Measurements from ENCODE around the gene PREPL. TPM values are rescaled to one million over a fixed set of nuclear protein-coding genes. Genes with fewer than 3 reads are reported as not detected.

The PREPL gene
- total and polyA plus RNA-seq, 2 donors (not counting 3 experiments of a cell fraction or from before 2014, with no cell fraction given): 10.1 to 25.7 TPM

- DNase-seq (ENCODE audit: low read depth, low spot score) (no peak), FAIRE-seq (no peak)
- BruUV-seq (replicated peaks): no TSS peak
- TF ChIP-seq POLR2AphosphoS5 (IDR thresholded peaks at IDR 0.05; ENCODE audit: insufficient read depth, low read depth, low read length) (no peak), GATA2 (IDR thresholded peaks at IDR 0.05; ENCODE audit: insufficient read depth, insufficient read length, low read depth, low read length) (no peak)
- TF ChIP-seq, protein P1, sequence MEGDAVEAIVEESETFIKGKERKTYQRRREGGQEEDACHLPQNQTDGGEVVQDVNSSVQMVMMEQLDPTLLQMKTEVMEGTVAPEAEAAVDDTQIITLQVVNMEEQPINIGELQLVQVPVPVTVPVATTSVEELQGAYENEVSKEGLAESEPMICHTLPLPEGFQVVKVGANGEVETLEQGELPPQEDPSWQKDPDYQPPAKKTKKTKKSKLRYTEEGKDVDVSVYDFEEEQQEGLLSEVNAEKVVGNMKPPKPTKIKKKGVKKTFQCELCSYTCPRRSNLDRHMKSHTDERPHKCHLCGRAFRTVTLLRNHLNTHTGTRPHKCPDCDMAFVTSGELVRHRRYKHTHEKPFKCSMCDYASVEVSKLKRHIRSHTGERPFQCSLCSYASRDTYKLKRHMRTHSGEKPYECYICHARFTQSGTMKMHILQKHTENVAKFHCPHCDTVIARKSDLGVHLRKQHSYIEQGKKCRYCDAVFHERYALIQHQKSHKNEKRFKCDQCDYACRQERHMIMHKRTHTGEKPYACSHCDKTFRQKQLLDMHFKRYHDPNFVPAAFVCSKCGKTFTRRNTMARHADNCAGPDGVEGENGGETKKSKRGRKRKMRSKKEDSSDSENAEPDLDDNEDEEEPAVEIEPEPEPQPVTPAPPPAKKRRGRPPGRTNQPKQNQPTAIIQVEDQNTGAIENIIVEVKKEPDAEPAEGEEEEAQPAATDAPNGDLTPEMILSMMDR (IDR thresholded peaks at IDR 0.05; ENCODE audit: extremely low read depth in 1 of 2, insufficient read depth in 1 of 2, low read depth in 1 of 2, low read length in 2 of 2): no peak
- no peak overlapping the region for H3K4me3 ChIP-seq (replicated peaks in 1 of 3; ENCODE audit: insufficient read depth in 1 of 3, low read depth in 1 of 3, low read length in 3 of 3)
- intact Hi-C loops (cut with micrococcal nuclease) (no loop called here), dilution Hi-C loops (cut with MboI; ENCODE audit: extremely low pct_ligation_motif_present, low sequenced_read_pairs) (no loop called here)
- no peak overlapping the region for H3K9ac ChIP-seq (replicated peaks; ENCODE audit: extremely low read depth, insufficient read depth, low read length)
- ChIA-PET POLR2A (no interaction called here), CTCF (interaction anchor here (1.2 to 1.8 kb wide), 4 partner anchors 9 to 41 kb away, joined by 3 to 5 read pairs (median 4); partner anchors contain the start of genes CAMKMT and PREPL)
- H3K9me3 ChIP-seq (replicated peaks; ENCODE audit: control insufficient read depth, insufficient read depth, low read length): no peaks in the 10 kb centered on the region
- H3K27me3 ChIP-seq (ENCODE audit: control insufficient read depth in 2 of 2, insufficient read depth in 2 of 2, low read length in 2 of 2): no peaks in the 10 kb centered on the region
- H3K4me2 ChIP-seq (ENCODE audit: insufficient read depth, low read length): no peak overlapping the region
- H3K79me2 ChIP-seq (ENCODE audit: control insufficient read depth, insufficient read depth, low read length): peaks cover 5% of the 10 kb centered on the region
- H3K27ac ChIP-seq (ENCODE audit: insufficient read depth, low read depth, low read length): no peak overlapping the region
- no peaks in the 10 kb centered on the region for H3K9me1 ChIP-seq (replicated peaks; ENCODE audit: control insufficient read depth, extremely low read depth, insufficient read depth, low read length)
- no peaks in the 10 kb centered on the region for H4K20me1 ChIP-seq (replicated peaks; ENCODE audit: control insufficient read depth, extremely low read depth, insufficient read depth, low read length)
- H3K4me1 ChIP-seq (ENCODE audit: control insufficient read depth, extremely low read depth, insufficient read depth, low read length): no peaks in the 10 kb centered on the region
- H2AFZ ChIP-seq (ENCODE audit: low read depth, low read length): no peak overlapping the region
- no peaks in the 10 kb centered on the region for H3K36me3 ChIP-seq (ENCODE audit: control insufficient read depth in 2 of 2, extremely low read depth in 1 of 2, insufficient read depth in 2 of 2, low read length in 2 of 2)
Measured at GRCh38 chr2:44351676-44352075, 9.6 kb downstream of the PREPL start.

DNA sequence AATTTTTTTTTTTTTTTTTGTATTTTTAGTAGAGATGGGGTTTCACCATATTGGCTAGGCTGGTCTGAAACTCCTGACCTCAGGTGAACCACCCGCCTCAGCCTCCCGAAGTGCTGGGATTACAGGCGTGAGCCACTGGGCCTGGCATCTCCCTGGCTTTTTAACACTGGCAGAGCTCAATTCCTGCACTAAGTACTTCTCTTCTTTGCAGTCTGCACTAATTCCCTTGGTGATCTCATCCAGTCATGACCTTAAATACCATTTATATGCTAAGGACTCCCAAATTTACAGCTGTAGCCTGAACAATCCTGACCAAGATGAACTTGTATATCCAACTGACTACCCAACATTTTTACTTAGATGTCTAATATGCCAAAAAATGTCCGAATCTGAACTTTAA, 10.2 kb downstream of the PREPL start:
- H3K79me2 ChIP-seq (ENCODE audit: control insufficient read depth, insufficient read depth, low read length): peaks cover 5% of the 10 kb centered on the region
- no peak overlapping the region for H3K9ac ChIP-seq (replicated peaks; ENCODE audit: extremely low read depth, insufficient read depth, low read length)
- no peaks in the 10 kb centered on the region for H4K20me1 ChIP-seq (replicated peaks; ENCODE audit: control insufficient read depth, extremely low read depth, insufficient read depth, low read length)
- no TSS peak for BruUV-seq (replicated peaks)
- H3K9me1 ChIP-seq (replicated peaks; ENCODE audit: control insufficient read depth, extremely low read depth, insufficient read depth, low read length): no peaks in the 10 kb centered on the region
- POLR2A ChIA-PET: no interaction called here
- H2AFZ ChIP-seq (ENCODE audit: low read depth, low read length): no peak overlapping the region
- no peak overlapping the region for H3K4me2 ChIP-seq (ENCODE audit: insufficient read depth, low read length)
- no peak overlapping the region for H3K4me3 ChIP-seq (replicated peaks in 1 of 3; ENCODE audit: insufficient read depth in 1 of 3, low read depth in 1 of 3, low read length in 3 of 3)
- TF ChIP-seq MYC (IDR thresholded peaks at IDR 0.05; ENCODE audit: low read depth, low read length): no peak
- no peaks in the 10 kb centered on the region for H3K9me3 ChIP-seq (replicated peaks; ENCODE audit: control insufficient read depth, insufficient read depth, low read length)
- CTCF ChIA-PET: interaction anchor here (0.7 to 1.8 kb wide), 6 partner anchors 8 to 604 kb away, joined by 3 to 5 read pairs (median 4); partner anchors contain the start of genes CAMKMT and PREPL
- H3K27me3 ChIP-seq (ENCODE audit: control insufficient read depth in 2 of 2, insufficient read depth in 2 of 2, low read length in 2 of 2): no peaks in the 10 kb centered on the region
- no peaks in the 10 kb centered on the region for H3K4me1 ChIP-seq (ENCODE audit: control insufficient read depth, extremely low read depth, insufficient read depth, low read length)
- no peak for FAIRE-seq
- intact Hi-C loops (cut with micrococcal nuclease): no loop called here
- no peaks in the 10 kb centered on the region for H3K36me3 ChIP-seq (ENCODE audit: control insufficient read depth in 2 of 2, extremely low read depth in 1 of 2, insufficient read depth in 2 of 2, low read length in 2 of 2)
- no peak for DNase-seq (ENCODE audit: low read depth, low spot score)
- dilution Hi-C loops (cut with MboI; ENCODE audit: extremely low pct_ligation_motif_present, low sequenced_read_pairs): no loop called here
- no peak overlapping the region for H3K27ac ChIP-seq (ENCODE audit: insufficient read depth, low read depth, low read length)

All from endothelial cell of umbilical vein (primary cell).